ENCODE measurements around the gene IQCN.
A peak's percentile ranks its signal among the peaks of the same experiment; 100 is the strongest.

The IQCN gene

GRCh38 chr19:18304458-18305310 is 30.4 kb upstream of the IQCN start:
- TF ChIP-seq TAF1 (IDR thresholded peaks at IDR 0.05; ENCODE audit: borderline replicate concordance, insufficient read depth, low read length), result peak; percentile 77; the same call in 1 of the 2 replicates
- no peak; the same call in 1 of the 2 replicates for TF ChIP-seq SIN3A (IDR thresholded peaks at IDR 0.05; ENCODE audit: borderline replicate concordance, insufficient read depth, low read length)
- no peak for TF ChIP-seq REST (IDR thresholded peaks at IDR 0.05; ENCODE audit: insufficient read depth in 1 of 2, low read depth in 2 of 2, low read length in 2 of 2)
- peak; percentile 79 for TF ChIP-seq POLR2AphosphoS5 (IDR thresholded peaks at IDR 0.05; ENCODE audit: low read depth, low read length)
- peak; percentile 42 for TF ChIP-seq FOXP2 (optimal IDR thresholded peaks at IDR 0.05; ENCODE audit: borderline replicate concordance, extremely low read depth, extremely low read length, insufficient read depth)

GRCh38 chr19:18304208-18304457 is 29.9 kb upstream of the IQCN start:
- TF ChIP-seq SIN3A (IDR thresholded peaks at IDR 0.05; ENCODE audit: borderline replicate concordance, insufficient read depth, low read length), result no peak

GRCh38 chr19:18301718-18302111 is 27.5 kb upstream of the IQCN start:
- TF ChIP-seq FOXP2 (optimal IDR thresholded peaks at IDR 0.05; ENCODE audit: borderline replicate concordance, extremely low read depth, extremely low read length, insufficient read depth), result no peak
- TF ChIP-seq REST (IDR thresholded peaks at IDR 0.05; ENCODE audit: insufficient read depth in 1 of 2, low read depth in 2 of 2, low read length in 2 of 2), result no peak
- TF ChIP-seq SIN3A (IDR thresholded peaks at IDR 0.05; ENCODE audit: borderline replicate concordance, insufficient read depth, low read length), result no peak
- TF ChIP-seq POLR2AphosphoS5 (IDR thresholded peaks at IDR 0.05; ENCODE audit: low read depth, low read length), result no peak
- TF ChIP-seq TAF1 (IDR thresholded peaks at IDR 0.05; ENCODE audit: borderline replicate concordance, insufficient read depth, low read length), result no peak

DNA sequence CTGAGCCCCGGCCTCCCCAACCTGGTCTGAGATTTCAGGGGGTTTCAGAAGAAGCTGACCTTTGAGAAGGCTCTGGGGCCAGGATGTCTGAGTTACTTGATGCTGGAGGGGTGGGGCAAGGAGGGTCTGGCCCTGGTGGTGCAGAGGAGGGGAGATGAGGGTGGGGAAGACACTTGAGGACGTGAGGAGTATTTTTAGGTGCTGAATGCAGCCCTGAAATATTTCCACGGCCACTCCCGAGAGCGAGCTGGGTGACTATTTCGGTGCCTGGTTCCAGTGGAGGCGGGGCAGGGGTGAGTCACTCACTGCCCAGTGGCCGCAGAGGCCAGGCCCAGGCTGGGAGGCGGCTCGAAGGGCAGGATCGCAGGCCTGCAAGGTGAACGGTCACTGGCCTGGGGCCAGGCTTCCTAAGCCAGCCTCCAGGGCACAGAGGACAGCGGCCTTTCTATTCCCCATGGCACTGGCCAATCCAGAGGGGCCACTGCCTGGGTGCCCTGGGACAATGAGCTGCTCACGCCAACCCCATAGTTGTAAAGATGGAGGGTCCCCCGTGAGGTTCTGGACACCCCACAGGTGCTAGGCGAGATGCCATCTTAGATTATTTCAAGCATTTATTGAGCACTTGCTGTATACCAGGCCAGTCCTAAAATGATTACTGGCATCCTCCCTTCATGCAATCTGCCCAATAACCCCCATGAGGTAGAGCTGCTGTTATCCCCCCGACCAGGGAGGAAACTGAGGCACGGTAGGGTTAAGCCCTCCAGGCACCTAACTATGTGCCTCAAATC is 26.9 kb upstream of the IQCN start:
- peak; percentile 46 for TF ChIP-seq FOXP2 (optimal IDR thresholded peaks at IDR 0.05; ENCODE audit: borderline replicate concordance, extremely low read depth, extremely low read length, insufficient read depth)
- TF ChIP-seq REST (IDR thresholded peaks at IDR 0.05; ENCODE audit: insufficient read depth in 1 of 2, low read depth in 2 of 2, low read length in 2 of 2), result no peak

GRCh38 chr19:18299654-18300053 is 25.4 kb upstream of the IQCN start:
- TF ChIP-seq POLR2AphosphoS5 (IDR thresholded peaks at IDR 0.05; ENCODE audit: low read depth, low read length) (no peak), TAF1 (IDR thresholded peaks at IDR 0.05; ENCODE audit: borderline replicate concordance, insufficient read depth, low read length) (no peak), REST (IDR thresholded peaks at IDR 0.05; ENCODE audit: insufficient read depth in 1 of 2, low read depth in 2 of 2, low read length in 2 of 2) (no peak), SIN3A (IDR thresholded peaks at IDR 0.05; ENCODE audit: borderline replicate concordance, insufficient read depth, low read length) (no peak), FOXP2 (optimal IDR thresholded peaks at IDR 0.05; ENCODE audit: borderline replicate concordance, extremely low read depth, extremely low read length, insufficient read depth) (no peak)

Measured in PFSK-1 (cell line).